ENCODE data around the gene HOXB1. TPM values are rescaled to one million over a fixed set of nuclear protein-coding genes. Genes with fewer than 3 reads are reported as not detected.

The HOXB1 gene
- total RNA-seq, 4 donors from 2014 or later = 0.19 TPM; not detected in 3

- H3K4me3 ChIP-seq = peak overlapping the region; percentile 53 to 80 (median 72)
- H3K4me1 ChIP-seq = peaks cover 7 to 82% (median 31%) of the 10 kb centered on the region in 3 donors
- H3K27me3 ChIP-seq = peaks cover 0 to 72% (median 0%) of the 10 kb centered on the region in 4 donors
- no peak for DNase-seq
- no peak for TF ChIP-seq CTCF (IDR thresholded peaks at IDR 0.05)
- TF ChIP-seq POLR2A (IDR thresholded peaks at IDR 0.05) = no peak
- 0 to 10% methylated on average over 1 to 13 of the region's 20 CpGs for WGBS, 2 donors
- peak overlapping the region; percentile 91 to 95 (median 92) for H3K27ac ChIP-seq
- intact Hi-C loops (cut with DNase I) = loop anchor here (5.0 kb wide), 1 partner anchor 33 kb away; the partner anchor contains the start of gene HOXB4
- no peaks in the 10 kb centered on the region for H3K36me3 ChIP-seq
- no peaks in the 10 kb centered on the region for H3K9me3 ChIP-seq
These were observed 13.1 kb upstream of the HOXB1 start for GRCh38 chr17:48543854-48544348.

- Histone ChIP-seq H3K36me3 (no peaks in the 10 kb centered on the region), H3K9me3 (no peaks in the 10 kb centered on the region), H3K27ac (peak overlapping the region; percentile 91 to 95 (median 92)), H3K4me3 (peak overlapping the region; percentile 53 to 80 (median 72)), H3K4me1 (peaks cover 7 to 76% (median 26%) of the 10 kb centered on the region in 3 donors), H3K27me3 (peaks cover 0 to 68% (median 0%) of the 10 kb centered on the region in 4 donors)
- TF ChIP-seq POLR2A (IDR thresholded peaks at IDR 0.05) (no peak), CTCF (IDR thresholded peaks at IDR 0.05) (peak in 4 of 6 experiments; percentile 10 to 37 (median 26))
- WGBS, 2 donors = 1 to 2% methylated on average over 21 to 25 of the region's 72 CpGs
- intact Hi-C loops (cut with DNase I) = loop anchor here (5.0 kb wide), 1 partner anchor 34 kb away; the partner anchor contains the start of gene HOXB4
- DNase-seq = no peak
These were observed 12.5 kb upstream of the HOXB1 start for GRCh38 chr17:48543107-48543853.

DNA sequence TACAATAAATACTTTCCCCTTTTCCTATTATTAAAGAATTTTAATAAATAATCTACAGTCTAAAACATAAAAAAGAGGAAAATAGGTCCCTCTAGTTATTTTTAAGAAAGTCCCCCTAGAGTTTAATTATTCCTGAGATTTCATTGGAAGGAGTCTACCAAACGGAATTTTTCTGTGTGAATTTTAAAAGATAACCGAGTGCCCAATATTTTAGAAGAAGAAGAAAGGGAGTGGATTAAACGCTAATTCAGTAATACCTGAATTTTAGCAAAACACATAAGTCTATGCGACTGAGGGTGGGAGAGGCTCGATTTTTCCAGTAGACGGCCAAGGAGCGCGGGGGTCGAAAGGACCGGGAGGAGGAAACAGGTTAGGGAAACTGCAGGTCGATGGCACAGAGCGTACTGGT is 11.9 kb upstream of the HOXB1 start:
- WGBS, 2 donors = 3 to 11% methylated on average over 12 of the region's 12 CpGs
- peaks cover 7 to 70% (median 25%) of the 10 kb centered on the region in 3 donors for H3K4me1 ChIP-seq
- DNase-seq = no peak
- H3K4me3 ChIP-seq = peak overlapping the region; percentile 53 to 80 (median 72)
- no peak for TF ChIP-seq CTCF (IDR thresholded peaks at IDR 0.05)
- no peak for TF ChIP-seq POLR2A (IDR thresholded peaks at IDR 0.05)
- H3K27ac ChIP-seq = peak overlapping the region; percentile 91 to 95 (median 93)
- no peaks in the 10 kb centered on the region for H3K9me3 ChIP-seq
- H3K27me3 ChIP-seq = peaks cover 0 to 64% (median 0%) of the 10 kb centered on the region in 4 donors
- intact Hi-C loops (cut with DNase I) = loop anchor here (5.0 kb wide), 1 partner anchor 35 kb away; the partner anchor contains the start of gene HOXB4
- H3K36me3 ChIP-seq = no peaks in the 10 kb centered on the region

- intact Hi-C loops (cut with DNase I) = loop anchor here (5.0 kb wide), 1 partner anchor 35 kb away; the partner anchor contains the start of gene HOXB4
- H3K36me3 ChIP-seq = no peaks in the 10 kb centered on the region
- peak overlapping the region; percentile 53 to 80 (median 72) for H3K4me3 ChIP-seq
- H3K4me1 ChIP-seq = peaks cover 7 to 65% (median 21%) of the 10 kb centered on the region in 3 donors
- peaks cover 0 to 59% (median 0%) of the 10 kb centered on the region in 4 donors for H3K27me3 ChIP-seq
- 13 to 14% methylated on average over 20 to 27 of the region's 27 CpGs for WGBS, 2 donors
- no peak for TF ChIP-seq POLR2A (IDR thresholded peaks at IDR 0.05)
- no peak for TF ChIP-seq CTCF (IDR thresholded peaks at IDR 0.05)
- H3K9me3 ChIP-seq = no peaks in the 10 kb centered on the region
- DNase-seq = no peak
- peak overlapping the region; percentile 91 to 95 (median 93) for H3K27ac ChIP-seq
These were observed 11.4 kb upstream of the HOXB1 start for GRCh38 chr17:48542114-48542656.
